Nephron (organoid): ENCODE measurements around the gene ZNF467.

Experiments
- H3K27ac Mint-ChIP-seq, 3 experiments: 2 replicates each; pipeline ENCODE4 v1.8.0; 2020; ENCODE audit warnings: mixed read lengths in 3 of 3, mild to moderate bottlenecking in 2 of 3, moderate library complexity in 1 of 3
- H3K27me3 Mint-ChIP-seq: 2 replicates; pipeline ENCODE4 v1.8.0; 2021; ENCODE audit warnings: low read depth, mild to moderate bottlenecking, moderate library complexity, mixed read lengths
- H3K36me3 Mint-ChIP-seq: 2 replicates; pipeline ENCODE4 v1.8.0; 2020; ENCODE audit warnings: low read depth, mixed read lengths
- H3K4me1 Mint-ChIP-seq: 2 replicates; pipeline ENCODE4 v1.8.0; 2020; ENCODE audit warnings: mixed read lengths
- H3K4me3 Mint-ChIP-seq, 3 experiments: 2 replicates each; pipeline ENCODE4 v1.8.0; 2020; ENCODE audit warnings: mild to moderate bottlenecking in 3 of 3, mixed read lengths in 3 of 3, moderate library complexity in 2 of 3
- H3K9me3 Mint-ChIP-seq: 2 replicates; pipeline ENCODE4 v1.8.0; 2020; ENCODE audit warnings: mixed read lengths
- CTCF ChIP-seq, 3 experiments: fragments of 200-600 bp; sonication (generic); IDR thresholded peaks; one replicate each; pipeline ENCODE4 v1.5.0; 2021; ENCODE audit warnings: antibody characterized with exemption in 3 of 3; ENCODE audit not compliant: unreplicated experiment in 3 of 3

Gene ZNF467

GRCh38 chr7:149776289-149776688, 2.9 kb upstream of the ZNF467 start:
- H3K4me3 Mint-ChIP-seq = no peak overlapping the region
- no peak for TF ChIP-seq CTCF (IDR thresholded peaks at IDR 0.05; ENCODE audit: unreplicated experiment in 3 of 3)
- peaks cover 19% of the 10 kb centered on the region for H3K4me1 Mint-ChIP-seq
- peak overlapping the region in 2 of 3 experiments; percentile 39 to 54 for H3K27ac Mint-ChIP-seq
- H3K36me3 Mint-ChIP-seq = no peaks in the 10 kb centered on the region
- no peaks in the 10 kb centered on the region for H3K9me3 Mint-ChIP-seq
- peaks cover 2% of the 10 kb centered on the region for H3K27me3 Mint-ChIP-seq

DNA sequence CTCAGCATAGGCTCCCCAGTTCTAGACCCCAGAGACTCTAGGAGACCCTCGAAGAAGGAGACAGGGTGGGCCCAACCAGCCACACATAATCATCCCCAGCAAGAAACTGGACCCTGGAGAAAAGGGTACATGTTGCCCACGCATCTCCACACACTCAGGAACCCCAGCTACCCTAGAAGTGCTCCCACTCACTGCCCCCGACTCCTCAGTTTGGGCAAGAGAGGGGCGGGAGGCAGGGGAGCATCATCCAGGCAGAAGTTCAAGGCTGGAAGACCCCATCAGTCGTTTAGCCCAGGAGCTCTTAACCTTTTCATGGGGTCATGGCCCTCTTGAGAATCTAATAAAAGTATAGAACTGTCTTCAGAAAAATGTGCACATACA, 1.8 kb upstream of the ZNF467 start:
- peak overlapping the region; percentile 58 to 96 (median 71) for H3K27ac Mint-ChIP-seq
- peaks cover 7% of the 10 kb centered on the region for H3K36me3 Mint-ChIP-seq
- no peaks in the 10 kb centered on the region for H3K9me3 Mint-ChIP-seq
- peak overlapping the region; percentile 92 to 95 (median 95) for H3K4me3 Mint-ChIP-seq
- peaks cover 24% of the 10 kb centered on the region for H3K4me1 Mint-ChIP-seq
- peaks cover 5% of the 10 kb centered on the region for H3K27me3 Mint-ChIP-seq
- no peak for TF ChIP-seq CTCF (IDR thresholded peaks at IDR 0.05; ENCODE audit: unreplicated experiment in 3 of 3)

DNA sequence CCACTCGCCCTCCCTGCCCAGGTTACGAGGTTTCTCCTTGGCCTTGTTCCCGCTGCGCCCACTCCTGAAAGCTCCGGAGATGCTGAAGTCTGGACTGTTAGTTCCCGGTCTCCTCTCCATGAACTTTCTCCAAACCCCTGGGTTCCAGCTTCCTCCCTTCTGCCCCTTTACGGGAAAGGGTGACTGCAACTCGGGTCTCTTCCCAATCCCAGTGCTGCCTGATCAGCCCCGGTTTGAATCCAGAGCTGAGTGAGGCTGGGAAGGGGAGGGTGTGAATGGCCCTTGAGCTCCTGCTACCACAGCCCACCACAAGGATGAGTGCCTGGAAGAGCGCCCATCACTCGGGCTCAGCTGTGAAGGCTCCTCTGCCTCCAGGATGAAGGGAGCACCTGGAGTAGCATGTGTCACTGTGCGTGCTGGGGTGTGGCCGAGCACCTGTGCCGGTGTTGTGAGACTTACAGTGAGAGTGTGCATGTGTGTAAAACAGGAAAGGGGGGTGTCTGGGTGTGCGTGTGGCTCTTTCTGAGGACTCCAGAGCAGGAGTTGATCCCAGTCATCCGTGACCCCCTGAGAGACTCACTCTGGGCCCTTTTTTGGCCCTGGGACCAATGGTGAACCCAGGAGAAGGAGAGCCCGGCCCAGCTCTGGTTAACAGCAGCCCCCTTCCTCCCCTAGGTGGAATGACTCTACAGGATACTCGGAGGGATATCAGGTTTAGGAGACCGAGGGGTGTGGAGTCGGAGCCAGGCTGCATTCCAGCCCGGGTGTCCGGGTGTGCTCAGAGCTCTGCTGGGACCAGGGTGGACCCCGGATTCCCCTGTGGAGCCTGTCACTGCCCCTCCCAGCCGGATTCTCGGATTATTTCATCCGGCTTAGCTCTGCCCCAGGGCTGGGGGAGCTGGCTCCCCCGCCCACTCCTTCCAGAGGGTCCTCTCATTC, 1.1 kb upstream of the ZNF467 start:
- H3K4me3 Mint-ChIP-seq = peak overlapping the region; percentile 92 to 95 (median 95)
- no peak for TF ChIP-seq CTCF (IDR thresholded peaks at IDR 0.05; ENCODE audit: unreplicated experiment in 3 of 3)
- peak overlapping the region; percentile 77 to 96 (median 91) for H3K27ac Mint-ChIP-seq
- H3K4me1 Mint-ChIP-seq = peaks cover 28% of the 10 kb centered on the region
- H3K27me3 Mint-ChIP-seq = peaks cover 7% of the 10 kb centered on the region
- peaks cover 14% of the 10 kb centered on the region for H3K36me3 Mint-ChIP-seq
- no peaks in the 10 kb centered on the region for H3K9me3 Mint-ChIP-seq

DNA sequence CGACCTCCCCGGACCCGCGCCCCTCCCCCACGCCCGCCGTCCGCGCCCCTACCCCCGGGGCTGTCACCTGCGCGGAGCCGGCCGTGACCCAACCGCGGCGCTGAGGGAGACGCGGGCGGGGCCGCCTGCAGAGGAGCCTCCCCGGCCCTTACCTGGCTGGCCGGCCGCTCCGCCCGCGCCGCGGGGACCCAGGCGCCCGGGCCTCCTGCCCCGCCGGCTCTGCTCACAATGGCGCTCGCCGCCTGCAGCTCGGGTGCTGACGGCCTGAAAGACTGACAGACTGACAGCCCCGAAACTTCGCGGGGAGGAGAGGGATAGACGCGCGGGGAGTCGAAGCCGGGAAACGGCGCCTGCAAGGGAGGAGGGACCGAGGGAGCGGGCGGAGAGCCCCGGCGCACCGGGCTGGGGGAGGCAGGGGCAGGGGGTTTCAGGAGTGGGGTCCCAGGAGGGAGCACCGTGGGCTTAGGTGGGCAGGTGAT, 393 bp downstream of the ZNF467 start:
- Mint-ChIP-seq H3K27me3 (peaks cover 17% of the 10 kb centered on the region), H3K4me1 (peaks cover 22% of the 10 kb centered on the region), H3K27ac (peak overlapping the region in 1 of 3 experiments; percentile 96), H3K4me3 (peak overlapping the region; percentile 86 to 95 (median 95)), H3K36me3 (peaks cover 27% of the 10 kb centered on the region), H3K9me3 (no peaks in the 10 kb centered on the region)
- TF ChIP-seq CTCF (IDR thresholded peaks at IDR 0.05; ENCODE audit: unreplicated experiment in 3 of 3) = no peak

- peak overlapping the region; percentile 88 to 95 (median 91) for H3K4me3 Mint-ChIP-seq
- peaks cover 33% of the 10 kb centered on the region for H3K36me3 Mint-ChIP-seq
- no peak for TF ChIP-seq CTCF (IDR thresholded peaks at IDR 0.05; ENCODE audit: unreplicated experiment in 3 of 3)
- H3K27ac Mint-ChIP-seq = peak overlapping the region; percentile 60 to 96 (median 88)
- H3K9me3 Mint-ChIP-seq = no peaks in the 10 kb centered on the region
- H3K27me3 Mint-ChIP-seq = peaks cover 23% of the 10 kb centered on the region
- peaks cover 22% of the 10 kb centered on the region for H3K4me1 Mint-ChIP-seq
Measured at GRCh38 chr7:149772241-149772955, 990 bp downstream of the ZNF467 start.
